GM21360 (cell line): Measurements from ENCODE around the gene MLLT3.

Source experiments
- ATAC-seq: cut with Tn5 transposase; IDR thresholded peaks from one replicate; pipeline ENCODE4 v1.9.1; 2021; ENCODE audit warnings: mild to moderate bottlenecking, moderate library complexity; ENCODE audit not compliant: unreplicated experiment

Gene MLLT3

GRCh38 chr9:20481437-20481836, 140.9 kb downstream of the MLLT3 start:
- ATAC-seq = no peak

GRCh38 chr9:20480249-20480648, 142.1 kb downstream of the MLLT3 start:
- ATAC-seq = peak; percentile 16

- ATAC-seq = peak; percentile 80
These were observed 142.7 kb downstream of the MLLT3 start for GRCh38 chr9:20479419-20480155.

- no peak for ATAC-seq
These were observed 143.5 kb downstream of the MLLT3 start for GRCh38 chr9:20478786-20479185.

GRCh38 chr9:20477940-20478620, 144.2 kb downstream of the MLLT3 start:
- no peak for ATAC-seq

GRCh38 chr9:20476912-20477521, 145.3 kb downstream of the MLLT3 start:
- no peak for ATAC-seq

- ATAC-seq = no peak
These were observed 147.8 kb downstream of the MLLT3 start for GRCh38 chr9:20474496-20474895.

- no peak for ATAC-seq
These were observed 148.7 kb downstream of the MLLT3 start for GRCh38 chr9:20473515-20474013.

- no peak for ATAC-seq
These were observed 149.8 kb downstream of the MLLT3 start for GRCh38 chr9:20472342-20473045.

GRCh38 chr9:20466328-20467008, 155.8 kb downstream of the MLLT3 start:
- no peak for ATAC-seq

GRCh38 chr9:20464242-20464641, 158.1 kb downstream of the MLLT3 start:
- ATAC-seq = no peak

GRCh38 chr9:20463823-20464222, 158.5 kb downstream of the MLLT3 start:
- no peak for ATAC-seq

GRCh38 chr9:20462410-20462809, 159.9 kb downstream of the MLLT3 start:
- ATAC-seq = no peak

- ATAC-seq = no peak
These were observed 175.0 kb downstream of the MLLT3 start for GRCh38 chr9:20447291-20447690.

GRCh38 chr9:20446248-20446647, 176.1 kb downstream of the MLLT3 start:
- no peak for ATAC-seq

GRCh38 chr9:20442461-20443319, 179.6 kb downstream of the MLLT3 start:
- ATAC-seq = no peak

GRCh38 chr9:20441711-20442423, 180.4 kb downstream of the MLLT3 start:
- ATAC-seq = no peak

GRCh38 chr9:20441166-20441565, 181.1 kb downstream of the MLLT3 start:
- ATAC-seq = no peak

GRCh38 chr9:20437476-20437875, 184.8 kb downstream of the MLLT3 start:
- no peak for ATAC-seq
